HepG2 (cell line): ENCODE results near the gene CACNA1C. TPM values are rescaled to one million over a fixed set of nuclear protein-coding genes. Genes with fewer than 3 reads are reported as not detected.

Experiments used
- CBX1 ChIP-seq: IDR thresholded peaks from one replicate; pipeline ENCODE4 v1.6.1; 2016; ENCODE audit warnings: antibody characterized with exemption, low read depth
- HOXA3 ChIP-seq: sonication (generic); formaldehyde crosslinking; IDR thresholded peaks from 2 replicates; pipeline ENCODE4 v1.5.0; 2020; ENCODE audit warnings: missing genetic modification reagents
- POLR2AphosphoS5 ChIP-seq: IDR thresholded peaks from 2 replicates; pipeline ENCODE4 v1.6.1; 2012; ENCODE audit warnings: low read depth, low read length
- RBM22 ChIP-seq: fragments of 200-400 bp; formaldehyde crosslinking; optimal IDR thresholded peaks from 2 replicates; pipeline ENCODE3; 2017; ENCODE audit warnings: mild to moderate bottlenecking, low read length, moderate library complexity
- SMC3 ChIP-seq: IDR thresholded peaks from 2 replicates; pipeline ENCODE4 v1.6.1; 2011; ENCODE audit warnings: low read length, improper control_type of control experiment
- TCF12 ChIP-seq, 2 experiments: fragments of 450-650 bp in 1 of 2; sonication (generic) in 1 of 2; formaldehyde crosslinking in 1 of 2; IDR thresholded peaks; 2 replicates each; pipeline versions ENCODE4 v1.6.1 to v1.8.0; 2017 to 2022; ENCODE audit warnings: antibody characterized with exemption in 1 of 2, mild to moderate bottlenecking in 1 of 2, missing genetic modification reagents in 1 of 2, moderate library complexity in 1 of 2
- TGIF2 ChIP-seq: IDR thresholded peaks from 2 replicates; pipeline ENCODE4 v1.6.1; 2016; ENCODE audit warnings: control low read depth, missing compliant biosample characterization
- ZNF451 ChIP-seq: sonication (generic); formaldehyde crosslinking; IDR thresholded peaks from 2 replicates; pipeline ENCODE4 v1.5.0; 2020; ENCODE audit warnings: mild to moderate bottlenecking, missing genetic modification reagents
- polyA plus RNA-seq, 8 experiments: library from polyadenylated mRNA; depleted of rRNA in 3 of 8; stranded (reverse) in 7 of 8; unstranded in 1 of 8; fragments of >200 nt; fragmentation: Illumina TruSeq in 4 of 8; extraction: Trizol in 4 of 8; gene quantifications; 2 replicates each; pipeline versions ENCODE4 v1.2.1 to v1.2.3, GENCODE V29; 2011 to 2016; ENCODE audit warnings: low read depth in 4 of 8, missing spikeins in 1 of 8, mixed read lengths in 1 of 8; ENCODE audit not compliant: insufficient read depth in 1 of 8
- total RNA-seq, 5 experiments: library from RNA; depleted of rRNA; stranded (reverse); fragments of >200 nt; fragmentation: Illumina TruSeq; extraction: Trizol; gene quantifications; 2 replicates each; pipeline ENCODE4 v1.2.3, GENCODE V29; 2016; ENCODE audit warnings: low read depth in 1 of 5
- TF ChIP-seq, protein P1 (sequence below): sonication (generic); formaldehyde crosslinking; IDR thresholded peaks from 2 replicates; pipeline ENCODE4 v1.4.0; 2020; ENCODE audit warnings: mild to moderate bottlenecking, missing genetic modification reagents, borderline replicate concordance
- TF ChIP-seq, protein P2 (sequence below): IDR thresholded peaks from 2 replicates; pipeline ENCODE4 v1.6.1; 2016; ENCODE audit warnings: missing biosample characterization, missing genetic modification reagents, low read depth
- TF ChIP-seq, protein P3 (sequence below): IDR thresholded peaks from 2 replicates; pipeline ENCODE4 v1.6.1; 2016; ENCODE audit warnings: low read depth, borderline replicate concordance
- TF ChIP-seq, protein P4 (sequence below): fragments of 450-650 bp; IDR thresholded peaks from 2 replicates; pipeline ENCODE4 v1.6.1; 2017; ENCODE audit warnings: mild to moderate bottlenecking

The CACNA1C gene
- total and polyA plus RNA-seq, 2 of the 13 experiments (the other 11 are each of a cell fraction or from before 2014, with no cell fraction given): not detected

DNA sequence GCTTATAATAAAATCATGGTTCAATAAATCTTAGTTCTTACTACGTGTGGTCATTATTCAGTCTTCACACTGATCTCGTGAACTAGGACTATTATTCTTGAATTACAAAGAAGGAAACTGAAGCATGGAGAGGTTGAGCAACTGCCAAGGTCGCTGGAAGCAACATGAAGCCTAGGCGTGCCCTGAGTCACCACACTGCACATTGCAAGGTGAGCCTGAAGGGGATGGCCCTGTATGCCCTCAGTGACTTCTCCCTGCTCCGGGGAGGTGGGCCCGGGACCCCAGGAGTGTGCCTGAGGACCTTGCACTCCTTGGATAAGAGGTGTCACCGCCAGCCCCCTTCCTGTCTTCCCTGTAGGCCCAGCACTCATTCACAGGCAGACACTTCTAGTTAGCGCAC is 161.6 kb downstream of the CACNA1C start (continued):
- TF ChIP-seq, protein P1, sequence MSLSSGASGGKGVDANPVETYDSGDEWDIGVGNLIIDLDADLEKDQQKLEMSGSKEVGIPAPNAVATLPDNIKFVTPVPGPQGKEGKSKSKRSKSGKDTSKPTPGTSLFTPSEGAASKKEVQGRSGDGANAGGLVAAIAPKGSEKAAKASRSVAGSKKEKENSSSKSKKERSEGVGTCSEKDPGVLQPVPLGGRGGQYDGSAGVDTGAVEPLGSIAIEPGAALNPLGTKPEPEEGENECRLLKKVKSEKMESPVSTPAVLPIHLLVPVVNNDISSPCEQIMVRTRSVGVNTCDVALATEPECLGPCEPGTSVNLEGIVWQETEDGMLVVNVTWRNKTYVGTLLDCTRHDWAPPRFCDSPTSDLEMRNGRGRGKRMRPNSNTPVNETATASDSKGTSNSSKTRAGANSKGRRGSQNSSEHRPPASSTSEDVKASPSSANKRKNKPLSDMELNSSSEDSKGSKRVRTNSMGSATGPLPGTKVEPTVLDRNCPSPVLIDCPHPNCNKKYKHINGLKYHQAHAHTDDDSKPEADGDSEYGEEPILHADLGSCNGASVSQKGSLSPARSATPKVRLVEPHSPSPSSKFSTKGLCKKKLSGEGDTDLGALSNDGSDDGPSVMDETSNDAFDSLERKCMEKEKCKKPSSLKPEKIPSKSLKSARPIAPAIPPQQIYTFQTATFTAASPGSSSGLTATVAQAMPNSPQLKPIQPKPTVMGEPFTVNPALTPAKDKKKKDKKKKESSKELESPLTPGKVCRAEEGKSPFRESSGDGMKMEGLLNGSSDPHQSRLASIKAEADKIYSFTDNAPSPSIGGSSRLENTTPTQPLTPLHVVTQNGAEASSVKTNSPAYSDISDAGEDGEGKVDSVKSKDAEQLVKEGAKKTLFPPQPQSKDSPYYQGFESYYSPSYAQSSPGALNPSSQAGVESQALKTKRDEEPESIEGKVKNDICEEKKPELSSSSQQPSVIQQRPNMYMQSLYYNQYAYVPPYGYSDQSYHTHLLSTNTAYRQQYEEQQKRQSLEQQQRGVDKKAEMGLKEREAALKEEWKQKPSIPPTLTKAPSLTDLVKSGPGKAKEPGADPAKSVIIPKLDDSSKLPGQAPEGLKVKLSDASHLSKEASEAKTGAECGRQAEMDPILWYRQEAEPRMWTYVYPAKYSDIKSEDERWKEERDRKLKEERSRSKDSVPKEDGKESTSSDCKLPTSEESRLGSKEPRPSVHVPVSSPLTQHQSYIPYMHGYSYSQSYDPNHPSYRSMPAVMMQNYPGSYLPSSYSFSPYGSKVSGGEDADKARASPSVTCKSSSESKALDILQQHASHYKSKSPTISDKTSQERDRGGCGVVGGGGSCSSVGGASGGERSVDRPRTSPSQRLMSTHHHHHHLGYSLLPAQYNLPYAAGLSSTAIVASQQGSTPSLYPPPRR: no peak
- TF ChIP-seq RBM22 (no peak), TGIF2 (CRISPR knock-in tag) (no peak), SMC3 (no peak), HOXA3 (no peak), TCF12 (IDR thresholded peaks at IDR 0.05) (no peak), TCF12 (CRISPR knock-in tag; IDR thresholded peaks at IDR 0.05) (no peak), CBX1 (no peak), POLR2AphosphoS5 (no peak), ZNF451 (CRISPR knock-in tag) (no peak)
- TF ChIP-seq, protein P2, sequence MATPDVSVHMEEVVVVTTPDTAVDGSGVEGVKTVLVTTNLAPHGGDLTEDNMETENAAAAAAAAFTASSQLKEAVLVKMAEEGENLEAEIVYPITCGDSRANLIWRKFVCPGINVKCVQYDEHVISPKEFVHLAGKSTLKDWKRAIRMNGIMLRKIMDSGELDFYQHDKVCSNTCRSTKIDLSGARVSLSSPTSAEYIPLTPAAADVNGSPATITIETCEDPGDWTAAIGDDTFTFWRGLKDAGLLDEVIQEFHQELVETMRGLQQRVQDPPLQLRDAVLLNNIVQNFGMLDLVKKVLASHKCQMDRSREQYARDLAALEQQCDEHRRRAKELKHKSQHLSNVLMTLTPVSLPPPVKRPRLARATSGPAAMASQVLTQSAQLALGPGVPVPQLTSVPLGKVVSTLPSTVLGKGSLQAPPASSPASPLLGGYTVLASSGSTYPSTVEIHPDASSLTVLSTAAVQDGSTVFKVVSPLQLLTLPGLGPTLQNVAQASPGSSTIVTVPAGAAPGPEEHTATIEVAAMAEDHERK (CRISPR knock-in tag): no peak
- TF ChIP-seq, protein P3, sequence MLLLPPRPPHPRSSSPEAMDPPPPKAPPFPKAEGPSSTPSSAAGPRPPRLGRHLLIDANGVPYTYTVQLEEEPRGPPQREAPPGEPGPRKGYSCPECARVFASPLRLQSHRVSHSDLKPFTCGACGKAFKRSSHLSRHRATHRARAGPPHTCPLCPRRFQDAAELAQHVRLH (CRISPR knock-in tag): no peak
- TF ChIP-seq, protein P4, sequence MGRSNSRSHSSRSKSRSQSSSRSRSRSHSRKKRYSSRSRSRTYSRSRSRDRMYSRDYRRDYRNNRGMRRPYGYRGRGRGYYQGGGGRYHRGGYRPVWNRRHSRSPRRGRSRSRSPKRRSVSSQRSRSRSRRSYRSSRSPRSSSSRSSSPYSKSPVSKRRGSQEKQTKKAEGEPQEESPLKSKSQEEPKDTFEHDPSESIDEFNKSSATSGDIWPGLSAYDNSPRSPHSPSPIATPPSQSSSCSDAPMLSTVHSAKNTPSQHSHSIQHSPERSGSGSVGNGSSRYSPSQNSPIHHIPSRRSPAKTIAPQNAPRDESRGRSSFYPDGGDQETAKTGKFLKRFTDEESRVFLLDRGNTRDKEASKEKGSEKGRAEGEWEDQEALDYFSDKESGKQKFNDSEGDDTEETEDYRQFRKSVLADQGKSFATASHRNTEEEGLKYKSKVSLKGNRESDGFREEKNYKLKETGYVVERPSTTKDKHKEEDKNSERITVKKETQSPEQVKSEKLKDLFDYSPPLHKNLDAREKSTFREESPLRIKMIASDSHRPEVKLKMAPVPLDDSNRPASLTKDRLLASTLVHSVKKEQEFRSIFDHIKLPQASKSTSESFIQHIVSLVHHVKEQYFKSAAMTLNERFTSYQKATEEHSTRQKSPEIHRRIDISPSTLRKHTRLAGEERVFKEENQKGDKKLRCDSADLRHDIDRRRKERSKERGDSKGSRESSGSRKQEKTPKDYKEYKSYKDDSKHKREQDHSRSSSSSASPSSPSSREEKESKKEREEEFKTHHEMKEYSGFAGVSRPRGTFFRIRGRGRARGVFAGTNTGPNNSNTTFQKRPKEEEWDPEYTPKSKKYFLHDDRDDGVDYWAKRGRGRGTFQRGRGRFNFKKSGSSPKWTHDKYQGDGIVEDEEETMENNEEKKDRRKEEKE: no peak
